Panc1 (cell line): ENCODE measurements around the gene AGPAT4. TPM values are rescaled to one million over a fixed set of nuclear protein-coding genes. Genes with fewer than 3 reads are reported as not detected.

Source experiments
- ATAC-seq: fragments of 200-7000 bp; cut with Tn5 transposase; 2 replicates; pipeline ENCODE4 v1.9.1; 2020; ENCODE audit warnings: mild to moderate bottlenecking, moderate library complexity
- BruUV-seq: library from RNA; stranded (reverse); fragments of 400-500 nt; replicated peaks from 2 replicates; lab custom pipeline; 2021; lab: Mats Ljungman, UMichigan
- CTCF ChIA-PET: fragments of 300-600 bp; sonication (Branson Sonifier 250); formaldehyde crosslinking; loops from one replicate; lab custom pipeline; 2022; ENCODE audit warnings: antibody characterized with exemption; lab: Charles Lee
- POLR2A ChIA-PET: fragments of 300-600 bp; sonication (Branson Sonifier 250); formaldehyde crosslinking; loops from one replicate; lab custom pipeline; 2022; ENCODE audit warnings: antibody characterized with exemption; lab: Charles Lee
- DNase-seq: peaks from one replicate; pipeline ENCODE4 v3.0.0-alpha.2; 2010; ENCODE audit warnings: low read depth, low spot score
- H3K27ac ChIP-seq: 2 replicates; pipeline ENCODE4 v1.5.1; 2011; ENCODE audit warnings: mild to moderate bottlenecking, low read length, inconsistent platforms
- H3K27me3 ChIP-seq: fragments of 200-500 bp; sonication (Bioruptor generic); 2 replicates; pipeline ENCODE4 v1.6.0; 2014; ENCODE audit warnings: low read length, inconsistent platforms; ENCODE audit not compliant: control insufficient read depth, insufficient read depth
- H3K36me3 ChIP-seq: fragments of 200-500 bp; sonication (Bioruptor generic); 2 replicates; pipeline ENCODE4 v1.5.1; 2014; ENCODE audit warnings: inconsistent platforms, mild to moderate bottlenecking, low read length, moderate library complexity; ENCODE audit not compliant: control insufficient read depth, insufficient read depth
- H3K4me1 ChIP-seq: 2 replicates; pipeline ENCODE4 v1.5.1; 2011; ENCODE audit warnings: inconsistent platforms, mild to moderate bottlenecking, low read length, moderate library complexity; ENCODE audit not compliant: control insufficient read depth, insufficient read depth
- H3K4me3 ChIP-seq, 2 experiments: 2 replicates each; pipeline ENCODE4 v1.5.1; 2011 to 2012; ENCODE audit warnings: low read depth in 2 of 2, low read length in 2 of 2, mild to moderate bottlenecking in 2 of 2, inconsistent platforms in 1 of 2, moderate library complexity in 1 of 2
- H3K9me3 ChIP-seq: fragments of 200-500 bp; sonication (Bioruptor generic); 2 replicates; pipeline ENCODE4 v1.5.1; 2014; ENCODE audit warnings: low read depth, mild to moderate bottlenecking, inconsistent platforms, low read length, moderate library complexity; ENCODE audit not compliant: control insufficient read depth, insufficient read depth
- CTCF ChIP-seq: fragments of 450-650 bp; IDR thresholded peaks from 2 replicates; pipeline ENCODE4 v1.5.1; 2017; ENCODE audit warnings: mild to moderate bottlenecking
- POLR2AphosphoS5 ChIP-seq: IDR thresholded peaks from 2 replicates; pipeline ENCODE4 v1.6.1; 2012; ENCODE audit warnings: mild to moderate bottlenecking, low read depth, low read length, moderate library complexity
- SIN3A ChIP-seq: IDR thresholded peaks from 2 replicates; pipeline ENCODE4 v1.6.1; 2012; ENCODE audit warnings: low read depth, mild to moderate bottlenecking, low read length, moderate library complexity, borderline replicate concordance; ENCODE audit not compliant: insufficient read depth
- TCF7L2 ChIP-seq: IDR thresholded peaks from 2 replicates; pipeline ENCODE4 v1.6.1; 2011; ENCODE audit warnings: mild to moderate bottlenecking, low read depth, low read length, inconsistent platforms
- in situ Hi-C: cut with HindIII; loops from 2 replicates; pipeline ENCODE4 v1.10.0; 2016; ENCODE audit warnings: low sequenced_read_pairs, low pct_unique_long_range_greater_than_20kb
- intact Hi-C: fragments of 100-400 bp; cut with micrococcal nuclease; formaldehyde crosslinking; loops from one replicate; pipeline ENCODE4 v1.10.0; 2022; ENCODE audit not compliant: unreplicated experiment
- total RNA-seq: library from RNA; stranded (reverse); gene quantifications from one replicate; pipeline ENCODE4 v1.2.1, GENCODE V29; 2021; ENCODE audit not compliant: unreplicated experiment
- TF ChIP-seq, protein P1 (sequence below), 2 experiments: IDR thresholded peaks; 2 replicates each; pipeline ENCODE4 v1.6.1; 2011 to 2012; ENCODE audit warnings: low read depth in 2 of 2, control low read depth in 1 of 2, low read length in 1 of 2, mild to moderate bottlenecking in 1 of 2, moderate library complexity in 1 of 2; ENCODE audit not compliant: insufficient read depth in 1 of 2

The AGPAT4 gene
- total RNA-seq, 1 experiment from 2014 or later: 12.9 TPM

DNA sequence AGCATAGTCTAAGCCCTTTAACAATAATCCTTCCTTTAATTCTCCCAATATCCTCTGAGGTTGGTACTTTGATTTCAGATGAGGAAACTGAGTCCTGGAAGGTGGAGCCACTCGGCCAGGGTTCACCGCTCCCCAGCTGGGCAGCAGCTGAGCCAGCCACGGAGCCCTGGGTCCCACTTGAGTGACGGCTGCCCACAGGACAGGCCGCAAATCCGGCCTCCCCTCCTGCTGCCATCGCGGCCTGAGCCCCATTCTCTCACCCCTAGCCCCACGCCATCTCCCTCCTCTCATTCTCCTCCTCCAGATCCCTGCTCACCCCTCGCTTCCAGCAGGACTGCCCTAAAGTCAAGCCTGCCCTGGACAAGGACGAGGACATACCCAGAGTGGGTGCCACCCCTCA lies 41.4 kb downstream of the AGPAT4 start:
- H3K4me3 ChIP-seq: no peak overlapping the region
- H3K27ac ChIP-seq: no peak overlapping the region
- ChIA-PET CTCF (no interaction called here), POLR2A (no interaction called here)
- H3K36me3 ChIP-seq: no peaks in the 10 kb centered on the region
- ATAC-seq (no peak), DNase-seq (no peak)
- no TSS peak for BruUV-seq
- intact Hi-C loops (no loop called here), in situ Hi-C loops (no loop called here)
- no peaks in the 10 kb centered on the region for H3K4me1 ChIP-seq
- H3K27me3 ChIP-seq: no peaks in the 10 kb centered on the region
- TF ChIP-seq POLR2AphosphoS5 (no peak), TCF7L2 (no peak), SIN3A (no peak), CTCF (no peak)
- TF ChIP-seq, protein P1, sequence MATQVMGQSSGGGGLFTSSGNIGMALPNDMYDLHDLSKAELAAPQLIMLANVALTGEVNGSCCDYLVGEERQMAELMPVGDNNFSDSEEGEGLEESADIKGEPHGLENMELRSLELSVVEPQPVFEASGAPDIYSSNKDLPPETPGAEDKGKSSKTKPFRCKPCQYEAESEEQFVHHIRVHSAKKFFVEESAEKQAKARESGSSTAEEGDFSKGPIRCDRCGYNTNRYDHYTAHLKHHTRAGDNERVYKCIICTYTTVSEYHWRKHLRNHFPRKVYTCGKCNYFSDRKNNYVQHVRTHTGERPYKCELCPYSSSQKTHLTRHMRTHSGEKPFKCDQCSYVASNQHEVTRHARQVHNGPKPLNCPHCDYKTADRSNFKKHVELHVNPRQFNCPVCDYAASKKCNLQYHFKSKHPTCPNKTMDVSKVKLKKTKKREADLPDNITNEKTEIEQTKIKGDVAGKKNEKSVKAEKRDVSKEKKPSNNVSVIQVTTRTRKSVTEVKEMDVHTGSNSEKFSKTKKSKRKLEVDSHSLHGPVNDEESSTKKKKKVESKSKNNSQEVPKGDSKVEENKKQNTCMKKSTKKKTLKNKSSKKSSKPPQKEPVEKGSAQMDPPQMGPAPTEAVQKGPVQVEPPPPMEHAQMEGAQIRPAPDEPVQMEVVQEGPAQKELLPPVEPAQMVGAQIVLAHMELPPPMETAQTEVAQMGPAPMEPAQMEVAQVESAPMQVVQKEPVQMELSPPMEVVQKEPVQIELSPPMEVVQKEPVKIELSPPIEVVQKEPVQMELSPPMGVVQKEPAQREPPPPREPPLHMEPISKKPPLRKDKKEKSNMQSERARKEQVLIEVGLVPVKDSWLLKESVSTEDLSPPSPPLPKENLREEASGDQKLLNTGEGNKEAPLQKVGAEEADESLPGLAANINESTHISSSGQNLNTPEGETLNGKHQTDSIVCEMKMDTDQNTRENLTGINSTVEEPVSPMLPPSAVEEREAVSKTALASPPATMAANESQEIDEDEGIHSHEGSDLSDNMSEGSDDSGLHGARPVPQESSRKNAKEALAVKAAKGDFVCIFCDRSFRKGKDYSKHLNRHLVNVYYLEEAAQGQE (IDR thresholded peaks at IDR 0.05; ENCODE audit: insufficient read depth in 1 of 2, low read depth in 2 of 2, low read length in 1 of 2): no peak
- H3K9me3 ChIP-seq: no peaks in the 10 kb centered on the region

DNA sequence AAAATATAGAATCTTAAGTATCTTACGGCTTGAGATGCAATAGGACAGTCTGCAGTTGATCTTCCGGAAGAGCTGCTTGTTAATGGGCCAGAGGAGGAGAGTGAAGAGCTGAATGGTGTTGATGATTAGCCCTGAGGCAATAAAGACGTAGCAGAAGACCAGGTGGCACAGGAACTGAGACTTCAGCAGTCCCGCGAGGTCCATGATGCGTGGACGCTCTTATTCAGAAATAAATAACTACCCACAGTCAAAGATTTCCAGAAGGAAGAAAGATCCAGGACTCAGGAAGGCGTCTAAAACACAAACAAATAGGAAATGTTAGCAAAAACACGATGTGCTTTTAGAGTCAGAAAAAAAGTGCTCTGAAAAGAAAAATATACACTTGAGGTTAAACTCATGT lies 41.9 kb downstream of the AGPAT4 start:
- no peak overlapping the region for H3K4me3 ChIP-seq
- no peak overlapping the region for H3K27ac ChIP-seq
- no peak for DNase-seq
- H3K36me3 ChIP-seq: no peaks in the 10 kb centered on the region
- H3K27me3 ChIP-seq: no peaks in the 10 kb centered on the region
- H3K9me3 ChIP-seq: no peaks in the 10 kb centered on the region
- in situ Hi-C loops: no loop called here
- no peaks in the 10 kb centered on the region for H3K4me1 ChIP-seq
- no TSS peak for BruUV-seq
- POLR2A ChIA-PET: no interaction called here
- intact Hi-C loops: no loop called here
- CTCF ChIA-PET: no interaction called here
- no peak for ATAC-seq
- TF ChIP-seq POLR2AphosphoS5 (no peak), TCF7L2 (no peak), CTCF (no peak), SIN3A (no peak)
- TF ChIP-seq, protein P1 (IDR thresholded peaks at IDR 0.05; ENCODE audit: insufficient read depth in 1 of 2, low read depth in 2 of 2, low read length in 1 of 2): no peak
